Body of pancreas (tissue), 4 donors: ENCODE measurements around the gene CSMD2. TPM values are rescaled to one million over a fixed set of nuclear protein-coding genes. Genes with fewer than 3 reads are reported as not detected.

ENCODE experiments used
- ATAC-seq: fragments of 150-250 bp; one replicate; pipeline ENCODE4 v1.9.1; 2016
- DNase-seq, 4 donors: peaks; one replicate each; pipeline ENCODE4 v3.0.0-alpha.2; 2019
- H3K27ac ChIP-seq, 4 donors: fragments of 200-600 bp; sonication (generic); 1 replicate in 3 of 4; 2 replicates in 1 of 4; pipeline versions ENCODE4 v1.5.1 to v1.6.1; 2016 to 2019; ENCODE audit warnings: mild to moderate bottlenecking in 1 of 4, mixed read lengths in 1 of 4, moderate library complexity in 1 of 4
- H3K27me3 ChIP-seq, 2 donors: fragments of 200-600 bp; sonication (generic); one replicate each; pipeline ENCODE4 v1.6.0; 2016; ENCODE audit warnings: mild to moderate bottlenecking in 1 of 2
- H3K36me3 ChIP-seq, 2 donors: fragments of 200-600 bp; sonication (generic); replicated peaks in 1 of 2; 2 replicates each; pipeline ENCODE4 v1.5.1; 2016; ENCODE audit warnings: low read depth in 2 of 2; ENCODE audit not compliant: insufficient read depth in 1 of 2
- H3K4me1 ChIP-seq: fragments of 200-600 bp; sonication (generic); one replicate; pipeline ENCODE4 v1.6.0; 2016
- H3K4me3 ChIP-seq, 2 donors: fragments of 200-600 bp; sonication (generic); 1 replicate in 1 of 2; 2 replicates in 1 of 2; pipeline ENCODE4 v1.5.1; 2016 to 2019
- H3K9me3 ChIP-seq, 3 donors: fragments of 200-600 bp; sonication (generic); 1 replicate in 2 of 3; 2 replicates in 1 of 3; pipeline ENCODE4 v1.5.1; 2016
- CTCF ChIP-seq, 7 experiments: fragments of 450-650 bp in 4 of 7; fragments of 200-600 bp in 3 of 7; sonication (generic) in 3 of 7; IDR thresholded peaks; one replicate each; pipeline ENCODE4 v1.5.1; 2016 to 2019; ENCODE audit warnings: antibody characterized with exemption in 7 of 7
- POLR2A ChIP-seq, 3 donors: fragments of 450-650 bp; IDR thresholded peaks; one replicate each; pipeline ENCODE4 v1.6.1; 2016; ENCODE audit warnings: antibody characterized with exemption in 3 of 3, mild to moderate bottlenecking in 2 of 3
- WGBS, 2 donors: methylation state at CpG; one replicate each; pipeline ENCODE4 v1.1.5; 2017; 5-methylcytosine and 5-hydroxymethylcytosine counted together
- intact Hi-C: fragments of 100-400 bp; cut with DNase I; formaldehyde crosslinking; loops from one replicate; pipeline ENCODE4 v1.15.1; 2023
- total RNA-seq, 2 donors: library from RNA; depleted of rRNA; stranded (reverse); fragments of >200 nt; gene quantifications; one replicate each; pipeline ENCODE4 v1.1.0, GENCODE V29; 2016

Gene CSMD2
- total RNA-seq, 2 donors from 2014 or later, result 0.26 to 0.33 TPM

GRCh38 chr1:34178072-34178471 lies 13.0 kb upstream of the CSMD2 start:
- intact Hi-C loops, result no loop called here
- DNase-seq (no peak), ATAC-seq (no peak)
- peaks cover 6% of the 10 kb centered on the region for H3K4me1 ChIP-seq
- TF ChIP-seq CTCF (IDR thresholded peaks at IDR 0.05) (no peak), POLR2A (IDR thresholded peaks at IDR 0.05) (no peak)
- peaks cover 0 to 13% of the 10 kb centered on the region in 2 donors for H3K27me3 ChIP-seq
- H3K36me3 ChIP-seq, result no peaks in the 10 kb centered on the region
- 50 to 54% methylated on average over 2 of the region's 2 CpGs for WGBS, 2 donors
- no peak overlapping the region for H3K4me3 ChIP-seq
- H3K9me3 ChIP-seq, result no peaks in the 10 kb centered on the region
- no peak overlapping the region for H3K27ac ChIP-seq

GRCh38 chr1:34176830-34177603 lies 12.0 kb upstream of the CSMD2 start, which contains the start of gene C1orf94:
C1orf94 (plus strand) TSS chr1:34176907; CDS start chr1:34177790, 883 bp downstream.
- intact Hi-C loops, result no loop called here
- DNase-seq (no peak), ATAC-seq (peak; percentile 18)
- H3K9me3 ChIP-seq, result no peaks in the 10 kb centered on the region
- TF ChIP-seq CTCF (IDR thresholded peaks at IDR 0.05) (no peak), POLR2A (IDR thresholded peaks at IDR 0.05) (no peak)
- H3K4me1 ChIP-seq, result peaks cover 6% of the 10 kb centered on the region
- no peak within 1 kb of the TSS for H3K4me3 ChIP-seq
- no peaks in the 10 kb centered on the region for H3K36me3 ChIP-seq
- no peak within 1 kb of the TSS for H3K27ac ChIP-seq
- H3K27me3 ChIP-seq, result peaks cover 0 to 13% of the 10 kb centered on the region in 2 donors
- 4 to 6% methylated on average over 12 to 55 of the region's 58 CpGs for WGBS, 2 donors

- Histone ChIP-seq H3K9me3 (no peaks in the 10 kb centered on the region), H3K4me3 (no peak overlapping the region), H3K27ac (no peak overlapping the region), H3K27me3 (peaks cover 0 to 13% of the 10 kb centered on the region in 2 donors), H3K36me3 (no peaks in the 10 kb centered on the region), H3K4me1 (peaks cover 6% of the 10 kb centered on the region)
- WGBS, 2 donors, result 60 to 63% methylated on average over 6 of the region's 6 CpGs
- ATAC-seq, result no peak
- intact Hi-C loops, result no loop called here
- TF ChIP-seq CTCF (IDR thresholded peaks at IDR 0.05) (no peak), POLR2A (IDR thresholded peaks at IDR 0.05) (no peak)
- no peak for DNase-seq
Measured at GRCh38 chr1:34175744-34176143, 10.7 kb upstream of the CSMD2 start.

GRCh38 chr1:34167389-34167788 lies 2.4 kb upstream of the CSMD2 start:
- TF ChIP-seq POLR2A (IDR thresholded peaks at IDR 0.05), result no peak
- no peak for TF ChIP-seq CTCF (IDR thresholded peaks at IDR 0.05)
- Histone ChIP-seq H3K36me3 (no peaks in the 10 kb centered on the region), H3K9me3 (no peaks in the 10 kb centered on the region), H3K4me3 (no peak overlapping the region), H3K27ac (no peak overlapping the region), H3K27me3 (peaks cover 4 to 30% of the 10 kb centered on the region in 2 donors), H3K4me1 (peaks cover 37% of the 10 kb centered on the region)
- 39 to 54% methylated on average over 13 of the region's 13 CpGs for WGBS, 2 donors
- intact Hi-C loops, result loop anchor here (10.0 kb wide), 1 partner anchor 533 kb away; no protein-coding TSS in a partner anchor
- ATAC-seq (no peak), DNase-seq (no peak)
